KMS-11 (cell line): Measurements from ENCODE around the gene NDOR1.

Experiments
- H2AFZ ChIP-seq: fragments of 200-600 bp; sonication (generic); 2 replicates; pipeline ENCODE4 v1.6.1; 2016; ENCODE audit warnings: antibody characterized with exemption, mixed run types, low read depth
- H3K27ac ChIP-seq: fragments of 200-600 bp; sonication (generic); 2 replicates; pipeline ENCODE4 v1.6.1; 2016; ENCODE audit warnings: mild to moderate bottlenecking, mixed run types
- H3K27me3 ChIP-seq: fragments of 200-600 bp; sonication (generic); 2 replicates; pipeline ENCODE4 v1.6.1; 2017; ENCODE audit warnings: mild to moderate bottlenecking, low read depth, mixed run types, moderate library complexity; ENCODE audit not compliant: insufficient read depth
- H3K36me3 ChIP-seq: fragments of 200-600 bp; sonication (generic); 2 replicates; pipeline ENCODE4 v1.6.1; 2017; ENCODE audit warnings: mild to moderate bottlenecking, mixed run types; ENCODE audit not compliant: insufficient read depth
- H3K4me1 ChIP-seq: fragments of 200-600 bp; sonication (generic); 2 replicates; pipeline ENCODE4 v1.6.1; 2016; ENCODE audit warnings: mild to moderate bottlenecking, low read depth, mixed run types; ENCODE audit not compliant: poor library complexity, severe bottlenecking
- H3K4me2 ChIP-seq: fragments of 200-600 bp; sonication (generic); 2 replicates; pipeline ENCODE4 v1.7.0; 2016; ENCODE audit warnings: mild to moderate bottlenecking, mixed run types
- H3K4me3 ChIP-seq: fragments of 200-600 bp; sonication (generic); IDR thresholded peaks from 2 replicates; pipeline ENCODE4 v1.6.1; 2017; ENCODE audit warnings: low read depth, low read length, mixed read lengths; ENCODE audit not compliant: insufficient read depth
- H3K79me2 ChIP-seq: fragments of 200-600 bp; sonication (generic); 2 replicates; pipeline ENCODE4 v1.6.1; 2016; ENCODE audit warnings: low read depth, mixed run types; ENCODE audit not compliant: insufficient read depth
- H3K9ac ChIP-seq: fragments of 200-600 bp; sonication (generic); 2 replicates; pipeline ENCODE4 v1.6.1; 2016; ENCODE audit warnings: mild to moderate bottlenecking, mixed run types
- H4K20me1 ChIP-seq: fragments of 200-600 bp; sonication (generic); 2 replicates; pipeline ENCODE4 v1.6.1; 2016; ENCODE audit warnings: mild to moderate bottlenecking, mixed run types; ENCODE audit not compliant: insufficient read depth
- TF ChIP-seq, protein P1 (sequence below): fragments of 200-600 bp; sonication (generic); conservative IDR thresholded peaks from 2 replicates; pipeline ENCODE4 v1.6.1; 2017; ENCODE audit warnings: low read depth, mild to moderate bottlenecking, antibody characterized with exemption, low read length, moderate library complexity, mixed read lengths

Gene NDOR1

DNA sequence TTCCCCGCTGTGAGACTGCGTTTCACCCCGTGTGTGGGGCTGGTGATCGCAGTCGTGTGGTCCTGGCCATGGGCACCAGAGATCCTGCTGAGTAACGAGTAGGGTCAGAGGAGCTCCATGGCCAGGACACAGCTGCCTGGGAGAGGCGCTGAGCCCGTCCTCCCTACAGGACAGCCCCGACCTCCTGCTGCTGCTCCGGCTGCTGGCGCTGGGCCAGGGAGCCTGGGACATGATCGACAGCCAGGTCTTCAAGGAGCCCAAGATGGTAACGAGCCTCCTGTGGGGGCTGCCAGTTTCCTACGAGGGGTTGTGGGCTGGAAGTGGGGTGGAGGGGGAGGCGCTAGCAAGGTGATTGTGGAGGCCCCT lies 60.6 kb downstream of the NDOR1 start:
- TF ChIP-seq, protein P1, sequence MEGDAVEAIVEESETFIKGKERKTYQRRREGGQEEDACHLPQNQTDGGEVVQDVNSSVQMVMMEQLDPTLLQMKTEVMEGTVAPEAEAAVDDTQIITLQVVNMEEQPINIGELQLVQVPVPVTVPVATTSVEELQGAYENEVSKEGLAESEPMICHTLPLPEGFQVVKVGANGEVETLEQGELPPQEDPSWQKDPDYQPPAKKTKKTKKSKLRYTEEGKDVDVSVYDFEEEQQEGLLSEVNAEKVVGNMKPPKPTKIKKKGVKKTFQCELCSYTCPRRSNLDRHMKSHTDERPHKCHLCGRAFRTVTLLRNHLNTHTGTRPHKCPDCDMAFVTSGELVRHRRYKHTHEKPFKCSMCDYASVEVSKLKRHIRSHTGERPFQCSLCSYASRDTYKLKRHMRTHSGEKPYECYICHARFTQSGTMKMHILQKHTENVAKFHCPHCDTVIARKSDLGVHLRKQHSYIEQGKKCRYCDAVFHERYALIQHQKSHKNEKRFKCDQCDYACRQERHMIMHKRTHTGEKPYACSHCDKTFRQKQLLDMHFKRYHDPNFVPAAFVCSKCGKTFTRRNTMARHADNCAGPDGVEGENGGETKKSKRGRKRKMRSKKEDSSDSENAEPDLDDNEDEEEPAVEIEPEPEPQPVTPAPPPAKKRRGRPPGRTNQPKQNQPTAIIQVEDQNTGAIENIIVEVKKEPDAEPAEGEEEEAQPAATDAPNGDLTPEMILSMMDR: no peak
- H3K4me2 ChIP-seq: no peak overlapping the region
- H3K36me3 ChIP-seq: no peaks in the 10 kb centered on the region

More for the DNA sequence above, 60.6 kb downstream of the NDOR1 start:
- Histone ChIP-seq H3K27me3 (no peaks in the 10 kb centered on the region), H3K4me1 (peaks cover 16% of the 10 kb centered on the region), H2AFZ (no peak overlapping the region), H3K27ac (no peak overlapping the region), H3K4me3 (no peak overlapping the region), H3K9ac (no peak overlapping the region), H3K79me2 (no peaks in the 10 kb centered on the region), H4K20me1 (no peaks in the 10 kb centered on the region)
